Measurements from ENCODE around the gene TMPRSS3. TPM values are rescaled to one million over a fixed set of nuclear protein-coding genes. Genes with fewer than 3 reads are reported as not detected.

Gene TMPRSS3
- total RNA-seq, 1 experiment from 2014 or later, result not detected

GRCh38 chr21:42367367-42368165 lies 28.3 kb downstream of the TMPRSS3 start:
- no peak overlapping the region for H3K4me2 ChIP-seq (ENCODE audit: low read depth, low read length, poor library complexity, severe bottlenecking)
- H4K20me1 ChIP-seq (ENCODE audit: insufficient read depth, low read depth, low read length), result no peaks in the 10 kb centered on the region; the same call in 1 of the 2 replicates
- H3K79me2 ChIP-seq (ENCODE audit: low read length), result no peaks in the 10 kb centered on the region
- H3K4me1 ChIP-seq (ENCODE audit: low read length), result peaks cover 27% of the 10 kb centered on the region
- H2AFZ ChIP-seq (ENCODE audit: low read length), result no peak overlapping the region
- no peak overlapping the region for H3K9ac ChIP-seq (ENCODE audit: low read length)
- no peak overlapping the region for H3K4me3 ChIP-seq (ENCODE audit: low read length)
- no peaks in the 10 kb centered on the region for H3K36me3 ChIP-seq (ENCODE audit: insufficient read depth, low read length)
- no peaks in the 10 kb centered on the region for H3K9me2 ChIP-seq (replicated peaks; ENCODE audit: insufficient read depth, low read length)
- no peak for DNase-seq
- H3K27me3 ChIP-seq (ENCODE audit: low read length), result no peaks in the 10 kb centered on the region
- no peaks in the 10 kb centered on the region for H3K9me3 ChIP-seq (ENCODE audit: low read length)
- H3K27ac ChIP-seq (ENCODE audit: low read length), result no peak overlapping the region

- H3K27me3 ChIP-seq (ENCODE audit: low read length), result no peaks in the 10 kb centered on the region
- no peaks in the 10 kb centered on the region for H3K36me3 ChIP-seq (ENCODE audit: insufficient read depth, low read length)
- H3K9ac ChIP-seq (ENCODE audit: low read length), result no peak within 1 kb of the TSS
- H2AFZ ChIP-seq (ENCODE audit: low read length), result no peak within 1 kb of the TSS
- H4K20me1 ChIP-seq (ENCODE audit: insufficient read depth, low read depth, low read length), result no peaks in the 10 kb centered on the region; the same call in 1 of the 2 replicates
- H3K79me2 ChIP-seq (ENCODE audit: low read length), result no peaks in the 10 kb centered on the region
- H3K9me2 ChIP-seq (replicated peaks; ENCODE audit: insufficient read depth, low read length), result no peaks in the 10 kb centered on the region
- H3K9me3 ChIP-seq (ENCODE audit: low read length), result no peaks in the 10 kb centered on the region
- H3K27ac ChIP-seq (ENCODE audit: low read length), result no peak within 1 kb of the TSS
- H3K4me3 ChIP-seq (ENCODE audit: low read length), result no peak within 1 kb of the TSS; the same call in 1 of the 2 replicates
- no peak for DNase-seq
- peak within 1 kb of the TSS; percentile 34 for H3K4me2 ChIP-seq (ENCODE audit: low read depth, low read length, poor library complexity, severe bottlenecking)
- peaks cover 33% of the 10 kb centered on the region for H3K4me1 ChIP-seq (ENCODE audit: low read length)
These were observed 29.4 kb downstream of the TMPRSS3 start, which contains the start of gene TFF1 for GRCh38 chr21:42366292-42367010. Gene TFF1 (minus strand): TSS chr21:42366535. CDS start chr21:42366495, 40 bp downstream.

DNA sequence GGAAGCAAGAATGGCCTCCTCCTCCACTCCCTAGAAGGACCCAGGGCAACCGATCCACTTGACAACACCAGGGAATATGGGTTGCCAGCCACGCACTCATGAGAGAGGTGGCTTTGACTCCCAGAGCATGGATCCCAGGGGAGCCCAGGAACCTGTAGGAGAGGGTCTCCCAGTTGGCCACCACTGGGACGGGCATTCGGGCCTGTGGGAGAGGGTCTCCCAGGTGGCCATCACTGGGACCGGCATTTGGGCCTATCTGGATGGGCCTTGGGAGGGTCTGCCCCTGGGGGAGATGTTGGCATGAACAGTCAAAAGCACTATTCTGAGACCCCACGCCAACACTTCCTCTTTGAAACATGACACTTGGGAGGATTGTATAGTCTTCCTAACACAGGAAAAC lies 30.1 kb downstream of the TMPRSS3 start:
- no peak overlapping the region for H3K27ac ChIP-seq (ENCODE audit: low read length)
- peaks cover 33% of the 10 kb centered on the region for H3K4me1 ChIP-seq (ENCODE audit: low read length)
- no peaks in the 10 kb centered on the region for H3K9me3 ChIP-seq (ENCODE audit: low read length)
- no peaks in the 10 kb centered on the region; the same call in 1 of the 2 replicates for H4K20me1 ChIP-seq (ENCODE audit: insufficient read depth, low read depth, low read length)
- H3K4me2 ChIP-seq (ENCODE audit: low read depth, low read length, poor library complexity, severe bottlenecking), result peak overlapping the region; percentile 34
- no peak overlapping the region for H2AFZ ChIP-seq (ENCODE audit: low read length)
- H3K4me3 ChIP-seq (ENCODE audit: low read length), result no peak overlapping the region; the same call in 1 of the 2 replicates
- no peaks in the 10 kb centered on the region for H3K36me3 ChIP-seq (ENCODE audit: insufficient read depth, low read length)
- H3K27me3 ChIP-seq (ENCODE audit: low read length), result no peaks in the 10 kb centered on the region
- no peaks in the 10 kb centered on the region for H3K9me2 ChIP-seq (replicated peaks; ENCODE audit: insufficient read depth, low read length)
- DNase-seq, result no peak
- no peak overlapping the region for H3K9ac ChIP-seq (ENCODE audit: low read length)
- no peaks in the 10 kb centered on the region for H3K79me2 ChIP-seq (ENCODE audit: low read length)

- DNase-seq, result no peak
- H3K4me2 ChIP-seq (ENCODE audit: low read depth, low read length, poor library complexity, severe bottlenecking), result no peak overlapping the region
- peaks cover 33% of the 10 kb centered on the region for H3K4me1 ChIP-seq (ENCODE audit: low read length)
- no peaks in the 10 kb centered on the region for H3K27me3 ChIP-seq (ENCODE audit: low read length)
- no peaks in the 10 kb centered on the region for H3K79me2 ChIP-seq (ENCODE audit: low read length)
- no peak overlapping the region for H3K9ac ChIP-seq (ENCODE audit: low read length)
- H3K36me3 ChIP-seq (ENCODE audit: insufficient read depth, low read length), result no peaks in the 10 kb centered on the region
- no peak overlapping the region for H3K4me3 ChIP-seq (ENCODE audit: low read length)
- no peaks in the 10 kb centered on the region for H3K9me2 ChIP-seq (replicated peaks; ENCODE audit: insufficient read depth, low read length)
- no peak overlapping the region for H3K27ac ChIP-seq (ENCODE audit: low read length)
- H4K20me1 ChIP-seq (ENCODE audit: insufficient read depth, low read depth, low read length), result no peaks in the 10 kb centered on the region; the same call in 1 of the 2 replicates
- no peaks in the 10 kb centered on the region for H3K9me3 ChIP-seq (ENCODE audit: low read length)
- H2AFZ ChIP-seq (ENCODE audit: low read length), result no peak overlapping the region
These were observed 31.5 kb downstream of the TMPRSS3 start for GRCh38 chr21:42364304-42364865.

DNA sequence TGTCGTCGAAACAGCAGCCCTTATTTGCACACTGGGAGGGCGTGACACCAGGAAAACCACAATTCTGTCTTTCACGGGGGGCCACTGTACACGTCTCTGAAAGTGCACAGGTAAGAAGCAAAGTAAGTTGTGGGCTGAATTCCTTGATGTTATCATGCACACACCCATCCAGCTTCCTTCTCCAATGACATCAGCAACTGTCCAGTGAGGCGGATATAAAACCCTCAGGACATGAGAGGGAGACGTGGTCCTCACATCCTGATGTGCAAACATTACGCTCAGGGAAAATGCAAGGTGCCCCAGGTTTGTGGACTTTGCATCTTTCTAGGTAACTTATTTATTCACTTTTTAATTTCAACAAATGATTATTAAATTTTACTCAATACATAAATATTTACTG lies 32.5 kb downstream of the TMPRSS3 start:
- H3K9ac ChIP-seq (ENCODE audit: low read length), result no peak overlapping the region
- no peak overlapping the region for H3K4me3 ChIP-seq (ENCODE audit: low read length)
- DNase-seq, result no peak
- H4K20me1 ChIP-seq (ENCODE audit: insufficient read depth, low read depth, low read length), result no peaks in the 10 kb centered on the region; the same call in 1 of the 2 replicates
- H3K4me2 ChIP-seq (ENCODE audit: low read depth, low read length, poor library complexity, severe bottlenecking), result no peak overlapping the region
- no peaks in the 10 kb centered on the region for H3K27me3 ChIP-seq (ENCODE audit: low read length)
- H2AFZ ChIP-seq (ENCODE audit: low read length), result no peak overlapping the region
- H3K27ac ChIP-seq (ENCODE audit: low read length), result no peak overlapping the region
- no peaks in the 10 kb centered on the region for H3K36me3 ChIP-seq (ENCODE audit: insufficient read depth, low read length)
- no peaks in the 10 kb centered on the region for H3K79me2 ChIP-seq (ENCODE audit: low read length)
- H3K9me3 ChIP-seq (ENCODE audit: low read length), result no peaks in the 10 kb centered on the region
- no peaks in the 10 kb centered on the region for H3K9me2 ChIP-seq (replicated peaks; ENCODE audit: insufficient read depth, low read length)
- peaks cover 33% of the 10 kb centered on the region for H3K4me1 ChIP-seq (ENCODE audit: low read length)

GRCh38 chr21:42362700-42363099 lies 33.2 kb downstream of the TMPRSS3 start:
- peak overlapping the region; percentile 22 for H3K4me2 ChIP-seq (ENCODE audit: low read depth, low read length, poor library complexity, severe bottlenecking)
- H2AFZ ChIP-seq (ENCODE audit: low read length), result no peak overlapping the region
- no peaks in the 10 kb centered on the region; the same call in 1 of the 2 replicates for H4K20me1 ChIP-seq (ENCODE audit: insufficient read depth, low read depth, low read length)
- peaks cover 33% of the 10 kb centered on the region for H3K4me1 ChIP-seq (ENCODE audit: low read length)
- H3K9me2 ChIP-seq (replicated peaks; ENCODE audit: insufficient read depth, low read length), result no peaks in the 10 kb centered on the region
- DNase-seq, result peak; percentile 78
- no peaks in the 10 kb centered on the region for H3K79me2 ChIP-seq (ENCODE audit: low read length)
- H3K9me3 ChIP-seq (ENCODE audit: low read length), result no peaks in the 10 kb centered on the region
- H3K27me3 ChIP-seq (ENCODE audit: low read length), result no peaks in the 10 kb centered on the region
- no peaks in the 10 kb centered on the region for H3K36me3 ChIP-seq (ENCODE audit: insufficient read depth, low read length)
- no peak overlapping the region for H3K9ac ChIP-seq (ENCODE audit: low read length)
- no peak overlapping the region for H3K27ac ChIP-seq (ENCODE audit: low read length)
- no peak overlapping the region for H3K4me3 ChIP-seq (ENCODE audit: low read length)

DNA sequence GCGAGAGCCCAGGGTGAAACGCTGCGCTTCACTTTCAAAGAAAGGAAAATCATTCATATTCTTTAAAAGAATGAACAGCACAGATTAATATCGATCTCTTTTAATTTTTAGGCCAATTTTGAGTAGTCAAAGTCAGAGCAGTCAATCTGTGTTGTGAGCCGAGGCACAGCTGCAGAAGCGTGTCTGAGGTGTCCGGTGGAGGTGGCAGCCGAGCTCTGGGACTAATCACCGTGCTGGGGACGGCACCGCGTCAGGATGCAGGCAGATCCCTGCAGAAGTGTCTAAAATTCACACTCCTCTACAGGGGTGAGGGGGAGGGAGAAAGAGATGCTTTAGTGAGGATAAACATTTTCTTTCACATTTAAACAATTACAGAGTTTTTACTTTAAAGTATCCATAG lies 33.7 kb downstream of the TMPRSS3 start:
- peaks cover 33% of the 10 kb centered on the region for H3K4me1 ChIP-seq (ENCODE audit: low read length)
- H3K9me2 ChIP-seq (replicated peaks; ENCODE audit: insufficient read depth, low read length), result no peaks in the 10 kb centered on the region
- H3K4me2 ChIP-seq (ENCODE audit: low read depth, low read length, poor library complexity, severe bottlenecking), result peak overlapping the region; percentile 7
- no peaks in the 10 kb centered on the region for H3K36me3 ChIP-seq (ENCODE audit: insufficient read depth, low read length)
- no peak overlapping the region for H3K27ac ChIP-seq (ENCODE audit: low read length)
- H3K9me3 ChIP-seq (ENCODE audit: low read length), result no peaks in the 10 kb centered on the region
- no peak overlapping the region for H3K4me3 ChIP-seq (ENCODE audit: low read length)
- H4K20me1 ChIP-seq (ENCODE audit: insufficient read depth, low read depth, low read length), result no peaks in the 10 kb centered on the region; the same call in 1 of the 2 replicates
- no peak overlapping the region for H3K9ac ChIP-seq (ENCODE audit: low read length)
- DNase-seq, result no peak
- no peaks in the 10 kb centered on the region for H3K27me3 ChIP-seq (ENCODE audit: low read length)
- no peaks in the 10 kb centered on the region for H3K79me2 ChIP-seq (ENCODE audit: low read length)
- no peak overlapping the region for H2AFZ ChIP-seq (ENCODE audit: low read length)

- H3K4me1 ChIP-seq (ENCODE audit: low read length), result peaks cover 28% of the 10 kb centered on the region
- H4K20me1 ChIP-seq (ENCODE audit: insufficient read depth, low read depth, low read length), result no peaks in the 10 kb centered on the region
- H3K9ac ChIP-seq (ENCODE audit: low read length), result no peak overlapping the region
- no peaks in the 10 kb centered on the region for H3K36me3 ChIP-seq (ENCODE audit: insufficient read depth, low read length)
- H3K4me2 ChIP-seq (ENCODE audit: low read depth, low read length, poor library complexity, severe bottlenecking), result no peak overlapping the region
- H3K4me3 ChIP-seq (ENCODE audit: low read length), result no peak overlapping the region
- no peaks in the 10 kb centered on the region for H3K9me3 ChIP-seq (ENCODE audit: low read length)
- no peaks in the 10 kb centered on the region for H3K9me2 ChIP-seq (replicated peaks; ENCODE audit: insufficient read depth, low read length)
- no peaks in the 10 kb centered on the region for H3K79me2 ChIP-seq (ENCODE audit: low read length)
- no peak overlapping the region for H3K27ac ChIP-seq (ENCODE audit: low read length)
- no peak for DNase-seq
- no peak overlapping the region for H2AFZ ChIP-seq (ENCODE audit: low read length)
- no peaks in the 10 kb centered on the region for H3K27me3 ChIP-seq (ENCODE audit: low read length)
These were observed 34.6 kb downstream of the TMPRSS3 start for GRCh38 chr21:42361286-42361685.
